Fibroblast of skin of back (primary cell): ENCODE measurements around the gene ABHD12. TPM values are rescaled to one million over a fixed set of nuclear protein-coding genes. Genes with fewer than 3 reads are reported as not detected.
"Not testable (repeated sequence)": the region's sequence is repeated elsewhere in the genome, so short reads cannot be mapped to it uniquely, and the experiment has no call there.

Experiments
- DNase-seq: peaks from one replicate; pipeline ENCODE4 v3.0.0-alpha.2; 2013
- polyA plus RNA-seq, 2 experiments: library from polyadenylated mRNA; unstranded; fragments of 120-200 nt; gene quantifications; one replicate each; pipeline ENCODE4 v1.2.1, GENCODE V29; 2013; ENCODE audit not compliant: insufficient read length in 2 of 2

Gene ABHD12
- 71.7 TPM for polyA plus RNA-seq (2013, experiment 1 of 2; ENCODE audit: insufficient read length)
- 37.2 TPM for polyA plus RNA-seq (2013, experiment 2 of 2; ENCODE audit: insufficient read length)

- DNase-seq, result peak; percentile 98
Measured at GRCh38 chr20:25390538-25391528, at the start of gene ABHD12. ABHD12 (minus strand) TSS chr20:25390835; CDS start chr20:25390703, 132 bp downstream.

GRCh38 chr20:25439328-25439727, 48.7 kb upstream of the ABHD12 start:
- DNase-seq, result no peak

- DNase-seq, result no peak
Measured at GRCh38 chr20:25437153-25437581, 46.5 kb upstream of the ABHD12 start.

GRCh38 chr20:25424536-25424935, 33.9 kb upstream of the ABHD12 start:
- no peak for DNase-seq

GRCh38 chr20:25422032-25422431, 31.4 kb upstream of the ABHD12 start:
- DNase-seq, result no peak

- DNase-seq, result no peak
Measured at GRCh38 chr20:25421102-25421501, 30.5 kb upstream of the ABHD12 start.

- DNase-seq, result no peak
Measured at GRCh38 chr20:25418776-25419175, 28.1 kb upstream of the ABHD12 start.

- no peak for DNase-seq
Measured at GRCh38 chr20:25408890-25409289, 18.3 kb upstream of the ABHD12 start.

GRCh38 chr20:25408170-25408547, 17.5 kb upstream of the ABHD12 start:
- DNase-seq, result peak; percentile 7

- DNase-seq, result peak; percentile 91
Measured at GRCh38 chr20:25407311-25408169, 16.9 kb upstream of the ABHD12 start, which contains the start of gene GINS1. GINS1 (plus strand) TSS chr20:25407673; CDS start chr20:25407821, 148 bp downstream.

- peak; percentile 9 for DNase-seq
Measured at GRCh38 chr20:25402583-25402982, 11.9 kb upstream of the ABHD12 start.

- DNase-seq, result not testable (repeated sequence)
Measured at GRCh38 chr20:25400291-25400732, 9.7 kb upstream of the ABHD12 start.

GRCh38 chr20:25399037-25399430, 8.4 kb upstream of the ABHD12 start:
- DNase-seq, result peak; percentile 76

GRCh38 chr20:25398376-25399036, 7.9 kb upstream of the ABHD12 start:
- DNase-seq, result peak; percentile 9

- DNase-seq, result no peak
Measured at GRCh38 chr20:25397821-25398220, 7.2 kb upstream of the ABHD12 start.

GRCh38 chr20:25397096-25397495, 6.5 kb upstream of the ABHD12 start:
- DNase-seq, result no peak

- DNase-seq, result no peak
Measured at GRCh38 chr20:25394996-25395395, 4.4 kb upstream of the ABHD12 start.

GRCh38 chr20:25394276-25394675, 3.6 kb upstream of the ABHD12 start:
- no peak for DNase-seq

- peak; percentile 13 for DNase-seq
Measured at GRCh38 chr20:25389858-25390537, 637 bp downstream of the ABHD12 start.

GRCh38 chr20:25389401-25389857, 1.2 kb downstream of the ABHD12 start:
- peak; percentile 51 for DNase-seq

GRCh38 chr20:25382704-25383370, 7.8 kb downstream of the ABHD12 start:
- no peak for DNase-seq
